ENCODE measurements around the gene SORBS2.

SORBS2 gene

DNA sequence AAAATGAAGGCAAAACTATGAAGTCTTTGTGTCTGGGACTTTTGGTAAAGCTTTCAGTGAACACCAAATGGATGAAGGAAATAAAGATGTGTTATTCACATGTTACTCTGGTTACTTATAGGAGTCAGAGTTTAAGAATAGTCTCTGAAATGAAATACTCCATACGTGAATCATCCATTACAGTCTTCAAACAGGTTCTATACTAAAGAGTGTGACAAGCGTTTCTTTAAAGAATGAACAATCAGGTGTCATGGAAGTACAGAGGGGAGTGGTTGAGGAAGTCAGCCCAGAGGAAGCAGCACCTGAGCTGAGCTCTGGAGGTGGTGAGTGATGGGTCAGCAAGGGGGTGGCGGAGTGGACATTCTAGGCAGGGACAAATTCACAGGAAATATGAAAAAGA, 41.8 kb upstream of the SORBS2 start:
- ATAC-seq (ENCODE audit: insufficient read depth, low read depth) (no peak), DNase-seq (no peak)
- Histone ChIP-seq H3K27me3 (ENCODE audit: insufficient read depth, low read length, poor library complexity) (no peaks in the 10 kb centered on the region), H4K20me1 (ENCODE audit: insufficient read depth, low read length) (no peaks in the 10 kb centered on the region), H3K4me3 (ENCODE audit: low read depth in 1 of 2, low read length in 2 of 2) (no peak overlapping the region), H3K4me2 (ENCODE audit: insufficient read depth, low read length) (no peak overlapping the region), H3K4me1 (ENCODE audit: insufficient read depth, low read length) (no peaks in the 10 kb centered on the region), H3K79me2 (ENCODE audit: insufficient read depth, low read length) (no peaks in the 10 kb centered on the region), H3K9ac (ENCODE audit: low read depth, low read length) (no peak overlapping the region), H3K9me3 (ENCODE audit: insufficient read depth, low read length, severe bottlenecking) (peaks cover 2% of the 10 kb centered on the region), H3K36me3 (ENCODE audit: insufficient read depth, low read length) (no peaks in the 10 kb centered on the region), H3K27ac (ENCODE audit: low read length) (no peak overlapping the region), H2AFZ (ENCODE audit: low read depth, low read length) (no peak overlapping the region)
- no peak for TF ChIP-seq EZH2 (IDR thresholded peaks at IDR 0.05; ENCODE audit: borderline replicate concordance, low read depth, low read length, severe bottlenecking)
- TF ChIP-seq, protein P1, sequence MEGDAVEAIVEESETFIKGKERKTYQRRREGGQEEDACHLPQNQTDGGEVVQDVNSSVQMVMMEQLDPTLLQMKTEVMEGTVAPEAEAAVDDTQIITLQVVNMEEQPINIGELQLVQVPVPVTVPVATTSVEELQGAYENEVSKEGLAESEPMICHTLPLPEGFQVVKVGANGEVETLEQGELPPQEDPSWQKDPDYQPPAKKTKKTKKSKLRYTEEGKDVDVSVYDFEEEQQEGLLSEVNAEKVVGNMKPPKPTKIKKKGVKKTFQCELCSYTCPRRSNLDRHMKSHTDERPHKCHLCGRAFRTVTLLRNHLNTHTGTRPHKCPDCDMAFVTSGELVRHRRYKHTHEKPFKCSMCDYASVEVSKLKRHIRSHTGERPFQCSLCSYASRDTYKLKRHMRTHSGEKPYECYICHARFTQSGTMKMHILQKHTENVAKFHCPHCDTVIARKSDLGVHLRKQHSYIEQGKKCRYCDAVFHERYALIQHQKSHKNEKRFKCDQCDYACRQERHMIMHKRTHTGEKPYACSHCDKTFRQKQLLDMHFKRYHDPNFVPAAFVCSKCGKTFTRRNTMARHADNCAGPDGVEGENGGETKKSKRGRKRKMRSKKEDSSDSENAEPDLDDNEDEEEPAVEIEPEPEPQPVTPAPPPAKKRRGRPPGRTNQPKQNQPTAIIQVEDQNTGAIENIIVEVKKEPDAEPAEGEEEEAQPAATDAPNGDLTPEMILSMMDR (IDR thresholded peaks at IDR 0.05; ENCODE audit: borderline replicate concordance, extremely low read depth, low read length, poor library complexity, severe bottlenecking): no peak

DNA sequence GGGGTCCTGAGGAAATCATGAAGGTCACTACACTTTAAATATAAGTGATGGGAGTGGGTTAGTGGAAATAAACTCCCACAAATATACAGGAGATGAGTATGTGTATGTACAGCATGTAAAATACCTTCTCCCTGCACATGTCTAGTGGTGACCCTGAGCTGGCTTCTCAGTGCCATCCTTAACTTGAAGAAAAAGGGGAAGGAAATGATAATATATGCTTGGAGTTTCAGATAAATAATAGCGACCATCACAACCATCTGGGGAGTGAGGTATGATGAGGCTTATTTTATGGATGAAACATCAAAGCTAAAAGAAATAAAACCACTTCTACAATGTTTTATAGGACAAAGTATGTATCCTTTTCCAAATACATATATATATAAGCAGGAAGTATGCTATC, 41.0 kb upstream of the SORBS2 start:
- Histone ChIP-seq H3K36me3 (ENCODE audit: insufficient read depth, low read length) (no peaks in the 10 kb centered on the region), H3K9ac (ENCODE audit: low read depth, low read length) (no peak overlapping the region), H3K4me3 (ENCODE audit: low read depth in 1 of 2, low read length in 2 of 2) (no peak overlapping the region), H3K9me3 (ENCODE audit: insufficient read depth, low read length, severe bottlenecking) (peaks cover 2% of the 10 kb centered on the region), H3K4me1 (ENCODE audit: insufficient read depth, low read length) (no peaks in the 10 kb centered on the region), H4K20me1 (ENCODE audit: insufficient read depth, low read length) (no peaks in the 10 kb centered on the region), H3K27me3 (ENCODE audit: insufficient read depth, low read length, poor library complexity) (no peaks in the 10 kb centered on the region), H3K79me2 (ENCODE audit: insufficient read depth, low read length) (no peaks in the 10 kb centered on the region), H3K4me2 (ENCODE audit: insufficient read depth, low read length) (no peak overlapping the region), H3K27ac (ENCODE audit: low read length) (no peak overlapping the region), H2AFZ (ENCODE audit: low read depth, low read length) (no peak overlapping the region)
- no peak for ATAC-seq (ENCODE audit: insufficient read depth, low read depth)
- DNase-seq: no peak
- TF ChIP-seq, protein P1 (IDR thresholded peaks at IDR 0.05; ENCODE audit: borderline replicate concordance, extremely low read depth, low read length, poor library complexity, severe bottlenecking): no peak
- no peak for TF ChIP-seq EZH2 (IDR thresholded peaks at IDR 0.05; ENCODE audit: borderline replicate concordance, low read depth, low read length, severe bottlenecking)

DNA sequence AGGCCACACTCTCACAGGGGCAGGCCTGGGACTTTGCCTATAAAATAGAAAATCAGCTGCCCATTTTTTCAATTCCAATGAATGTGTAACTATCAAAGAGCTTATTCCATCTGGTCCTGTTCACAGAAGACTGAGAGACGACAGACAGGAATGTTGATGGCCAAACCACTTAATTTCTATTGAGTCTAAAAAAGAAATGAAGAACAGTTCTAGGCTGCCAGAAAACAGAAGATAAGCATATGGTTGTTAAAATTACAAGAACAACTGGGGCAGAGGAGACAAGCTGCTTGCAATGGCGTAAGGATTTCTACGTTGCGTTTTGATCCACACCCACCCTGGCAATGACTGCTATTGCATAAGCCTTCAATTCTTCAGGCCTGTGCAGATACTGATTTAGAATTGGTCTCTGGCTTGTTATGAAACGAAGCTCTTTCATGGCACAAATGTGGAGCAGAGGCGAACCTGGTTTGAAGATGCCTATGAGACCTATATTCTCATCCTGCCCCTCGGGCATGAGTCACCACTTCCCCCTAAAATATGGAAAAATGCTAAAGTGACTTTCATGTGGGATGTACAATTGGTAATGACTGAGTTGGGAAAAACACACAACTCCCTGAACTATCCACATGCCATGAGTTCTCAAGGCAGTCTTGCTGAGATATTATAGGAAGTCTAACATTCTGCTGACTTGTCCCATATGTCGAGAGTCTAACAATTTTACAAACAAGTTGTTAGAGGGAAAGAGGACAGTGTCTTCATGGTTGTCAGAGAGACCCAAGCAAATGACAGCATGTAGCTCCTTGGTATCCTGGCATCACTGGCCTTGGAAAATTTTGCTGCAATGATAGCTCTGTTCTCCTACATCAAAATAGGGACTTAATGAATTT, 37.9 kb upstream of the SORBS2 start:
- H3K4me1 ChIP-seq (ENCODE audit: insufficient read depth, low read length): no peaks in the 10 kb centered on the region
- H4K20me1 ChIP-seq (ENCODE audit: insufficient read depth, low read length): no peaks in the 10 kb centered on the region
- H3K79me2 ChIP-seq (ENCODE audit: insufficient read depth, low read length): no peaks in the 10 kb centered on the region
- H3K4me3 ChIP-seq (ENCODE audit: low read depth in 1 of 2, low read length in 2 of 2): no peak overlapping the region
- no peak for ATAC-seq (ENCODE audit: insufficient read depth, low read depth)
- H3K4me2 ChIP-seq (ENCODE audit: insufficient read depth, low read length): no peak overlapping the region
- no peak overlapping the region for H3K27ac ChIP-seq (ENCODE audit: low read length)
- TF ChIP-seq, protein P1 (IDR thresholded peaks at IDR 0.05; ENCODE audit: borderline replicate concordance, extremely low read depth, low read length, poor library complexity, severe bottlenecking): no peak
- TF ChIP-seq EZH2 (IDR thresholded peaks at IDR 0.05; ENCODE audit: borderline replicate concordance, low read depth, low read length, severe bottlenecking): no peak
- H3K27me3 ChIP-seq (ENCODE audit: insufficient read depth, low read length, poor library complexity): no peaks in the 10 kb centered on the region
- no peak overlapping the region for H3K9ac ChIP-seq (ENCODE audit: low read depth, low read length)
- no peaks in the 10 kb centered on the region for H3K9me3 ChIP-seq (ENCODE audit: insufficient read depth, low read length, severe bottlenecking)
- no peaks in the 10 kb centered on the region for H3K36me3 ChIP-seq (ENCODE audit: insufficient read depth, low read length)
- no peak for DNase-seq
- H2AFZ ChIP-seq (ENCODE audit: low read depth, low read length): no peak overlapping the region

Data from DND-41 (cell line).